Jurkat, Clone E6-1 (cell line): ENCODE data around the gene TMEM108.

Experiments used
- DNase-seq: peaks from one replicate; pipeline ENCODE4 v3.0.0-alpha.2; 2011; ENCODE audit warnings: low read depth, low spot score
- H3K4me3 ChIP-seq: 2 replicates; pipeline ENCODE4 v1.5.1; 2011; ENCODE audit warnings: mild to moderate bottlenecking, low read length, control low read depth, moderate library complexity

TMEM108 gene

DNA sequence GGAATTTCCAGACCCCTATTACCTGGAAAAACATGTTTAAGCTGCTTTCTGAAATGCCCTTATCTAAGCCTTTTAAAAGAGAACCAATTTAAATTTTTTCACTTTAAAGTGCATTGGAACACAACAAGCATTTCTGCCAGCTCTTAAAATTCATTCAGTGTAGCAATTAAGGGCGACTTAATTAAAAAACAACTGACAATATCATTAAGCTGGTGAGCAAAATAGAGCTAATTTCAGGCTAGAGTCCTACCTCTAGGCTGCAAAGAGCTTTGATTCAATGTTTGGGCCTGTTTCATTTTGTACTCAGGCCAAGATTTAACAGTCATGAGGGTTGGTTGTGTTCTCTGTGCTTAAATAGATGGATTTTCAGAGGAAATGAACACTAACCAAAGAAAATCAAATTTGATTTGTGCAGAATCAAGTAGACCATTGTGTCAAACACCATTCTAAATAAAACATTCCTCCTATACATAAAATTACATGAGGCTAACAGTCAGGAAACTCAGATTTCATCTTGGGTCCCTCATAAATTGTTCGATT lies 114.6 kb downstream of the TMEM108 start:
- H3K4me3 ChIP-seq: no peak overlapping the region
- DNase-seq: no peak

DNA sequence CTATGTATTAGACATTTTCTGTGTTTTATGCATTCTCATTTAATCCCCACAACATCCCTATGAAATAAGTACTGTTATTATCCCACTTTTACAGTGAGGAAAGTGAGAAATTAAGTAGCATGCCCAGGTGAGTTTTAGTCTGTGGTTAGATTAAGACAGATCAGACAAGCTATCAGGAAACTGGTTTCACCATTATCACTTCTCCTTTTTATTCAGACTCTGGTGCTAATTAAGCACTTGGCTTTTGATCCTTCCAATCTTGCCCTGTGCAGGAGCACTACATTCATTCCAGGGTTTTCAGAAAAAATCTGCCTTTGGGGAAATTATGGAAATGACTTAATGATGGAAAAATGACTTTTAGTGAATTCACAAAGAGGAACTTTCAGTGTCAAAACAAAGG lies 115.2 kb downstream of the TMEM108 start:
- H3K4me3 ChIP-seq: no peak overlapping the region
- no peak for DNase-seq

DNA sequence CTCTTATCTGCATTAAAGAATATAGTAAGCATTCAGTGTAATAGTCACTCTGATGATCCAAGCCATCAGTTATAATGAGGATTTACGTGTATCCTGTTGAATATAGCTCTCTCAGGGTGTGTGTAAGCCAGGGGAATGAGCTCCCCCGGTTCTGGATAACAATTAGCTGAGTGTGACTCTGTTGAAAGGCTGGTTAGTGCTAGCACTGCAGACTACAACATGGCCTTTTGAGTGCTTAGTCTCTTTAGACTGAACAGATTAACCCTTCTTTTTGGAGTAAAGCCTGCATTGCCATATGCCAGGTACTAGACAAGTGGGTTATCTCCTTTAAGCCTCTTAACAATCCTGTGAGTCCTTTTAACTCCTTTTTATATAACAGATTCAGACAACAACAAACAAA lies 119.5 kb downstream of the TMEM108 start:
- no peak for DNase-seq
- no peak overlapping the region for H3K4me3 ChIP-seq

DNA sequence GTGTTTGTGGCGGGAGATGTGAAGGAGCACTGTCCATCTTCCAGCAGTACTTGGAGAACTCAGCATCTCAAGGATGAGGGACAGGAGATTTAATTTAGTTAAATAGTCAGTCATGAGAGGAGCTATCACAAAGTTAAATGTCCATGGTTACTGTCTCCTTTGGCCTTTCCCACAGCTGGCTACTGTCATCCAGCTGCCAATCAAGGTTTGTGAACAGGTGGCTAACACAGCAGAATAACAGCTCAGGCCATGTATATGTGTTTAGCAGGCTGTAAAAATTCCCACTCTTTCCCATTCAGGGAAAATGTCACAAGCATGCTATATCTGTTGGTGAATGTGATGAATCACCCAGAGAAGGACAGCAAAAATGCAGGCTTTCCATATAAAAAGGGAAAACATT lies 120.5 kb downstream of the TMEM108 start:
- DNase-seq: no peak

DNA sequence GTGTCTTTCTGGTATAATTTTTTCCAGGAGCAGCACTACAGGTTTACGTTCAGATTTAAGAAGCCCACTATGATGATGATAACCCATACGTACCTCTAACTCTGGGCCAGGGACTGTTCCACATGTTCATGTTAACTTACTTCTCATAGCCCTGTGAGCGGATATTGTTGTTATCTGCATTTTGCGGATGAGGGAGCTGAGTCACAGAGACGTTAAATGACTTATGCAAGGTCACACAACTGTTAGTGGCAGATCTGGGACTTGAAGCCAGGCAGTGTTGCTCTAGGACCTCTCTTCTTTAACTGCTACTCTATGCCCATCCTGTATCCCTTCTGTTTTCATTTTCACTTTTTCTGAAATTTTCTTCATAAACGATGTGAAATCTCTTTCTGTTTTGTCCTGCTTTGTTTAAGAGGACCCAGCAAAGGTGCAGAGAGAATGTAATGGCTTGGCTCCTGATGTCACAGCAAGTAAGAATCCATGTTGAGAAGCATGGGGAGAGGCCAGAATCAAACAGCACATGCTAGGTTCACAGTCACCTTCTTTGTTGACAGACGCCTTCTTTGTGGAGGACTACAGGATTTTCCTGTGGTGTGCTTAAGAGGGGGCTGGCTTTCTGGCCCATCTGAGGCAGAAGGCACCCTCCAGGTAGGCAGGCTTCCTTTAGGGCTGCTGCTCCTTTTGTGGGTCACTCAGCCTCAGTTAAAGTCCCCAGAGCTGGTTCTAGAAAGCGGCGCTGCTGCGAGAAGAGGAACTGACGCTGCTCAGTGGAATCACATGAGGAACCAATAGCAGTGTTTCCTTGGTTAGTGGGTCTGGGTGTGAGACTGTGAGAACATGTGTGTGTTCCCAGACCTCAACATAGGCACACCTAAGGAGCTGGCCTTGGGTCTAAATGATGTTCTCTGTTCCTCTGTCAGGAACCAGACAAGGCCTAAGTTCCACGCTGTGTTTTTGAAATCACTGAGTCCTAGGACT lies 121.6 kb downstream of the TMEM108 start:
- no peak overlapping the region for H3K4me3 ChIP-seq

More for the DNA sequence above, 120.5 kb downstream of the TMEM108 start:
- no peak overlapping the region for H3K4me3 ChIP-seq

DNA sequence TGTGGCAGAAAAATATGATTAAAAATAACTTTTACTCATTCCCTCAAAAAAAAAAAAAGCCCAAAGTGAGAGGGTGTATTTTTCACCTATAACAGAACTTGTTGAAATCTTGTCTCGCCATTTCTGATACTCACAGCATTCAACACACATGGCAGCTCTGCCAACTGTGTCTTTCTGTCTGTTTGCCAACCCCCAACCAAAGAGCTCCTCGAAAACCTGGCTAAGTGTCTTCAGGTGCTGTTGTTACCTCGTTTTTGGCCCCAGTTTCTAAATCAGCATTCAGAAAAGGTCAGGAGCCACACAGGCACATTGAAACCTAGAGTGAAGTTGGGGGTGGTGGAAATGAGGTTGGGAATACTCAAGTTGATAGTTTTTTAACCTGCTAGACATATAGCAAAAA lies 123.5 kb downstream of the TMEM108 start:
- DNase-seq: no peak
- H3K4me3 ChIP-seq: no peak overlapping the region

More for the DNA sequence above, 121.6 kb downstream of the TMEM108 start:
- no peak for DNase-seq

DNA sequence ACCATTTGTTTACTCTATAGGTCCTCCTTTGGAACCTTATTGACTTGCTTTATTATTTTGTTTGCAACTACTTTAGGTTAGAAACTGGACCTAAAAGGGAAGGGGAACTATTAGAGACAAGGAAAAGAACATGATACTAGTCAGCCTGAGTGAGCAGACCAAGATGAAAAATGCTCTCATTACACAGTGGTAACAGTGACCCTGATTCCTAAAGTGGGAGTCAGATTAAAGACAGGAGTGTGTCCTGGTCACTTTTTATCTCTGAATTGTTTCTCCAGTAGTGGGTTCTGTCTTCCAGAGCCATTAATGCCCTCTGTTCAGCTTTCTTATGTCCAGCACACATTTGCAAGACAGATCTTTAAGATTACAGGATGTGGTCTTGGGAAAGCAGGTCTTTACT lies 124.1 kb downstream of the TMEM108 start:
- DNase-seq: no peak
- no peak overlapping the region for H3K4me3 ChIP-seq

DNA sequence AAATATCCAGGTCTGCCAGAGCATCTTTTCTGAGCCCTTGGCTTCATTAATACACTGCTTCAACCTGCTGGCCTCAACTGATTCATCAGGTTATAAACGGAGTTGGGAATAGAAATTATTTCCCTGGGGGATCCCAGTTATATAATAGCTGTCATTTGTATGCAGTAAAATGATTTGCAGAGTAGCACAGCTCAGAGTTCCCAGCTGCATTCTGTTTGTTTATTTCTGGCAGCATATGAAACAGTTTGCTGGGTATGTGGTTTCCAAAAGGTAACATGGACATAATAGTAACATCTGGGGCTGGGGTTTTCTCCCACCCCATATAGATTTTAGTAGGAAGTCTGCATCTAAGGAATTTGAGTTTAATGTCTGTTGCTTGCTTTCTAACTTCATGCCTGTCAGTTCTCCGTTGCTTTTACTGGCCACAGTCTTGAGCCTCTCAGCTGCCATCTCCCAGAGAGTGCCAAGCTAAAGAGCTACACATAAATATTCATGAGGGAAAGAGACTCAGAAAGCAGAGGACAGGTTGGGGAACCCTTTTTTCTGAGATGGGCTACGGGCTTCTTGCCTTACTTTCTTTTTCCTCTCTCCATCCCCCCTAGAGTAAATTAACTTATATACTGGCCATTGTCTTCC lies 124.6 kb downstream of the TMEM108 start:
- DNase-seq: no peak
- H3K4me3 ChIP-seq: no peak overlapping the region

DNA sequence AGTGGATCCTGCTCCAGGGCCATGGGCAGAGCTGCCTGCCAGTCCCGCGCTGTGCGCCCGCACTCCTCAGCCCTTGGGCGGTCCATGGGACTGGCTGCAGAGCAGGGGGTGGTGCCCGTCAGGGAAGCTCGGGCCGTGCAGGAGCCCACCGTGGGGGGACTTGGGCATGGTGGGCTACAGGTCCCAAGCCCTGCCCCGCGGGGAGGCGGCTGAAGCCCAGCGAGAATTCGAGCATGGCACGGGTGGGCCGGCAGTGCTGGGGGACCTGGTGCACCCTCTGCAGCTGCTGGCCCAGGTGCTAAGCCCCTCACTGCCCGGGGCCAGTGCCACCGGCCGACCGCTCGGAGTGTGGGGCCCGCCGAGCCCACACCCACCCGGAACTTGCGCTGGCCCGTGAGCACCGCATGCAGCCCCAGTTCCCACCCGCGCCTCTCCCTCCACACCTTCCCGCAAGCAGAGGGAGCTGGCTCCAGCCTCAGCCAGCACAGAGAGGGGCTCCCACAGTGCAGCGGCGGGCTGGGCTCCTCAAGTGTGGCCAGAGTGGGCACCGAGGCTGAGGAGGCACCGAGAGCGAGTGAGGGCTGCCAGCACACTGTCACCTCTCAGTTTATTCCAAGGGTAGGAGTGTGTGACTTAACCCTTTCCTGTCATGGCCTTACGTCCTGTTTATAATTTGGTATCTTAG lies 129.3 kb downstream of the TMEM108 start:
- H3K4me3 ChIP-seq: no peak overlapping the region
- DNase-seq: no peak

DNA sequence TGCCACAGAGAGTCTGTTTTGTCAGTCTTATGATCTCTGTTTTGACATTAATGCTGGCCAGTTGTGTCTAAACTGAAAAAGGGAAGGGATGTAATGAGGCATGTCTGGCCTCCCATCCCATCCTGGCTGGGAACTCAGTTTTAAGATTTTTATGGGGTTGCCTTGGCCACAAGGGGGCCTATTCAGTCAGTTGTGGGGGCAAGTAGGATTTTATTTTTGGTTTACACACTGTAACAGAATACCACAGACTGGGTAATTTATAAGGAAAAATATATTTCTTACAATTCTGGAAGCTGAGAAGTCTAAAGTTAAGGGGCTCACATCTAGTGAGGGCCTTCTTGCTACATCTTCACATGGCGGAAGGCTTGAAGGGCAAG lies 129.8 kb downstream of the TMEM108 start:
- DNase-seq: no peak
- no peak overlapping the region for H3K4me3 ChIP-seq

DNA sequence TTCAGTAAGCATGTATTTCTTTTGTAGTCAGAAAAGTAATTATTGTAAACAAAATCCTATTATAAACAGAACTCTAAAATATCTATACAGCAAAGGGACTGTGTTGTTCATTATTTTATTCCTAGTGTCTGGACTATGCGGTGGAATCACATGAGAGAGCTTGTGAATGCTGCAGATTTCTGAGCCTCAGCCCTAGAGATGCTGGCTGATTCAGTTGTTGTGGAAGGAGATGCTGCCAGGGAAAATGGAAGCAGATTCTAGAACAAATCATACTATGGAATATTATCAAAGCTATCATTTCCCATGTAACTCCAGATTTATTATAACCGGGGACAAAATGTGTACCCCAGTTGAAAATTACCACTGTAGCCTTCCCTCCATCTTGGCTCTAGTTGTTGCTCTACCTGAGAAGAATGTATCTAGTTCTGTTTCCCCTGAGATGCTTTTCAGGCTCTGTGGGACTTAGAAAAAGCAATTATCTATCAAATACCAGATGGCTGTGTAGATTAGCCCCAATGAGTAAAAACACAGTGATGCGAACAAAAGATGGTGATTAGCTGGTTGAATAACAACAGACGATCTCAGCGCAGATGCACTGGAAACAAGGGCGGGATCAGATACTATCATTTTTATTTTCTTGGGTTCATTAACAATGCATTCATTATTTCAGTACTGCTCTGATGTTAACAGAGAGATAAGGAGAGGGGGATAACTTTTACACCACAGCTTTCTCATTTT lies 131.3 kb downstream of the TMEM108 start:
- DNase-seq: no peak
- no peak overlapping the region for H3K4me3 ChIP-seq

DNA sequence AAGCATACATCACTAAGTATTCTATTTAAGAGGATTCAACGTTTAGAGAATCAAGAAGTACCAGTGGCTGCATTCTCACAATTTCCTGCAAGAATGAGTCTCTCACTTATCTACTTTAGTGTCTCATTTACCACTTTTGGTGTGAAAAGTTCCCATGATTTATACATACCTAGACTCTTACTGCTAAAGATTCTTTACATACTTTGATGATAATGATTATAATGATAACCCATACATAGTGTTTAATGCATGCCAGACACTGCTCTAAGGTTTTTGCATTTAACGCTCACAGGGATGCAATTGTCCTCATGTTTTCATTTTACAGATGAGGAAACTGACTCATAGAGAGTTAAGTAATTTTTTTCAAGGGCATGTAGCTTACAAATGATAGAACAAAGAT lies 133.6 kb downstream of the TMEM108 start:
- DNase-seq: no peak

DNA sequence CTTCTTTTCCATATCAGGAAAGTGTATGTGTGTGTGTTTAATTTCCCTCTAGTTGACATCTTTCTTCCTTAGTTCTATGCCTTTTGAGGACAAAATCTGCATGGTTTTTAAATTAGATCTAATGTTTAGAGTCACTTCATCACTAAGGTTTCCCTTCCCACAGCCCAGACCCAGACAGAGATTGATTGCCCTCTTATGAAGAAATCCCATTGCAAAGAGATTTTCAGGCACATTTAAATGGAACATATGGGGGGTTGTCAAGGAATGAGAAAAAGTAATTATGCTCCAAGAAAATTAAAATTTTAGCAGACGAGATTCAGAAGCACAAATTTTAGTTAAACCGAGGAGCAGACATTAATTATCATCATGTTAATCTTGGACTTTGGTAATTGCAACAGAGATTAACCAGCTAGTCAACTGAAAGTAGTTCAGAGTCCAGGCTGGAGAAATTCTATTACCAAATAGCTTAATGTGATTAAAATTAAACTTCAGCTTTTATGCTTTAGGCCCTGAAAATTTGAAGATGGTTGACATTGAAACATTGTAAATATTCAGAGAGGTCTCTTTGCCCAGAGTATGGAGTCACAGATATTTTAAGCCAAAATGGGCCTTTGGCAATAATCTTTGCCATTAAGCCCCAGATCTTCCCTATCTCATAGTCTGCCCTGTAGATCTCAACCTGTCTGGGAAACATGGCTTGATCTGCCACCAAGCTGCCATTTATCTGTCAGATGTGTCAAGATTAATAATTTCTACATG lies 143.4 kb downstream of the TMEM108 start:
- DNase-seq: no peak
- H3K4me3 ChIP-seq: no peak overlapping the region

More for the DNA sequence above, 133.6 kb downstream of the TMEM108 start:
- no peak overlapping the region for H3K4me3 ChIP-seq

DNA sequence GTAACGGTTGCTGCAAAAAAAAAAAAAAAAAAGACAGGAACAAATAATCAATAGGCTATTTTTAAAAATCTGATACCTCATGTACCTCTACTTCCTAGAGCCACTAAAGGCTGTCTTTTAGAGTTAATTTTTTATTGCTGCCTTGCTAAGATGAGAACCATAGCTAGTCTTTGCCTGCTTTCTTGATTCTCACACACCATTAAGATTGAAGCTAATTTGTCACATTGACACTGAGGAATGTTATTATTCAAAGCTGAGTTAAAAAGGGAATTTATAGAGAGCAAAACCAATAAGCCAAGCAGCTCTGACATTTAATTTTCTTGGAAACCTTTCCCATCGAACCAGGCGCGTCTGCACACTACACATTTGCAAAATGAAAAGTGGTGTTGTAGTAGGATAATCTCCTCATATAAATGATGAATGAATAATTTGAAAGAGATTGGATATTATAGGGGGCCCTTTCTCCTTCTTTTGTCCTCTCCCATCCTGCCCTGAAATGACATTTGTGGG lies 149.7 kb downstream of the TMEM108 start:
- DNase-seq: no peak
- no peak overlapping the region for H3K4me3 ChIP-seq

DNA sequence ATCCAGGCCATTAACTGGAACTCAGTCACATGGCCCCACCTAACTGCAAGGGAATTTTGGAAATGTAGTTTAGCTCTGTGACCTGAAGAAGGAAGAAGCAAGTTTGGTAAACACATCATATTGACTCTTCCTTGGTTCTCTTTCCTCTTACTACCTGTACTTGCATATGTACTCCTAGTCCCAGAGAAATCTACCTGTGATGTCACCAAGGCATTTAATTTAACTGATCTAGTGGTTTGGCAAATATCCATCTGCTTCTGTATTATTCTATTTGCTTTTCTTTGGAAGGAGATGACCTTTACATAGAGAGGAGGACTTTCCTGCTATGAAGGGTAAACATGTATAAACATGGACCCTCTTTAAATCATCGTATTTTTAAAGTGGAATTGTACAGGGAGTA lies 150.8 kb downstream of the TMEM108 start:
- no peak overlapping the region for H3K4me3 ChIP-seq
- no peak for DNase-seq

DNA sequence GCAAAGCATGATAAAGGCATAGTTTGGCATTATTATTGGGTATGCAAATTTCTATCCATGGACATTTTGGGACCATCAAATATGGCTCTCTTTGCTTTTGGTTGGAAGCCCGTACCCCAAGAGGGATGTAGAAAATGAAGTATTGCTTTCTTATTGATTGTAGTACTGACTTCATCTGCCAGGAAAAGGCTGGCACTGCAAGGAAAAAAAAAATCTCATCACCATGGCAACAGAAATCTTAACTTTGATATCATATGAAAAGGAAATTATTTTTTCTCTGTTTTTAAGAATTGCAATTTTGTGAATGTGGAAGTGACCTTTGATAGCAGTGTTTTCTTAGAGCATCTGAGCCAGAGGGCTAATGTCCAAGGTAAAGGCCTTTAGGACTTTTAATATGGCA lies 151.7 kb downstream of the TMEM108 start:
- DNase-seq: no peak
- no peak overlapping the region for H3K4me3 ChIP-seq

DNA sequence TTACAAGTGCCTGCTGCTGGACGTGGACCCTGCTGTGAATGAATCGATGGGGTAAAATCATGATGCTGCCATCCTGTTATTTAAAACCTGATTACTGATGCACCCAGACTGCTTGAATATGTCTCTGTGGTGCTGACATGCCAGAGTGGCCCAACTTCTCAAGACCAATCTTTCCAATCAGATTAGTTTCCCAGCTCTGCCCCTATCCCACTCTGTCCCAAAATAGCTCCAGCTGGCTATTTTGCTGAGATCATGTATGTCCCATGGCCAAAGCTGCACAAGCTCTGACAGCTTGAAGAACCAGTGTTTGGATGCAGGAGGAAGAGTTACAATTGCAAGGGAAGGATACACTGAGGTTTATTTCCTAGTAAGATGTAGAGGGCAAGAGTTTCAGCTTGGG lies 153.6 kb downstream of the TMEM108 start:
- H3K4me3 ChIP-seq: no peak overlapping the region
- no peak for DNase-seq

DNA sequence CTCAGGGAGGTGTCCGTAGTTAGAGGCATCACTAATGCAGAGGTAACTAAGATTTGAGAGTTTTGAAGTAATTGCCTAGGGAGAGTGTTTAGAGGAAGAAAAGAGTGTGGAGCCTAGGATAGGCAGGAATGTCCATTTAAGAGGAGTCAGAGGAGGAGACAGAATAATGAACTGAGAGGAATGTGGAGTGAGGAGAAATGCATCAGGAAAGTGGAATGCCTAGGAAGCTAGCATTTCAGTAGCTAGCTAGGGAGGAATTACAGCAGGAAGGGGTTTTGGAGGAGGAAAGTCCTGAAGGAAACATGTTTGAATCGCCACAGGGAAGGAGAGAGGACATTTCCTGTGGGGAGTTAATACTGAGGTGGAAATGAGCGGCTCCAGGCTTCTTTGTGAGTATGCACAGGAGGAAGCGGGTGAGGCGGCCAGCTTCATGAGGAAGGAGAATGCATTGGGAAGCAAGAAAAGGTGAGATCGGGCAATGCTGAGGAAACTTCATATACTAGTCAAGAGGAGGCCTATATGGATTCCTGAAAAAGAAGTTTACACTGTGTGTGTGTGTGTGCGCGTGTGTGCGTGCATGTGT lies 154.3 kb downstream of the TMEM108 start:
- no peak overlapping the region for H3K4me3 ChIP-seq
- no peak for DNase-seq
